DOHH2 (cell line): ENCODE measurements around the gene CPD.
A peak's percentile ranks its signal among the peaks of the same experiment; 100 is the strongest.

Experiments used
- H3F3A ChIP-seq: fragments of 200-600 bp; sonication (generic), shearing (Covaris generic); 2 replicates; pipeline ENCODE4 v1.6.0; 2016; ENCODE audit warnings: antibody characterized with exemption, mild to moderate bottlenecking; ENCODE audit not compliant: control insufficient read depth, insufficient read depth
- H3K27ac ChIP-seq: fragments of 200-600 bp; sonication (generic); 2 replicates; pipeline ENCODE4 v1.5.1; 2014; ENCODE audit warnings: low read depth, mild to moderate bottlenecking, low read length, moderate library complexity
- H3K27me3 ChIP-seq: fragments of 200-600 bp; sonication (generic); 2 replicates; pipeline ENCODE4 v1.6.1; 2014; ENCODE audit warnings: mild to moderate bottlenecking, low read length, mixed read lengths; ENCODE audit not compliant: control insufficient read depth
- H3K36me3 ChIP-seq: fragments of 200-600 bp; sonication (generic); 2 replicates; pipeline ENCODE4 v1.6.1; 2014; ENCODE audit warnings: mild to moderate bottlenecking, low read length, moderate library complexity, mixed read lengths; ENCODE audit not compliant: control insufficient read depth
- H3K4me1 ChIP-seq: fragments of 200-600 bp; sonication (generic); 2 replicates; pipeline ENCODE4 v1.6.1; 2014; ENCODE audit warnings: mild to moderate bottlenecking, low read length, mixed read lengths; ENCODE audit not compliant: control insufficient read depth
- H3K4me2 ChIP-seq: fragments of 200-600 bp; sonication (generic); 2 replicates; pipeline ENCODE4 v1.6.0; 2014; ENCODE audit warnings: mild to moderate bottlenecking, low read length, moderate library complexity
- H3K4me3 ChIP-seq: fragments of 200-600 bp; sonication (generic); 2 replicates; pipeline ENCODE4 v1.5.1; 2014; ENCODE audit warnings: mild to moderate bottlenecking, low read length, mixed read lengths
- H3K79me2 ChIP-seq: fragments of 200-600 bp; sonication (generic); 2 replicates; pipeline ENCODE4 v1.6.1; 2014; ENCODE audit warnings: mild to moderate bottlenecking, low read length, mixed read lengths; ENCODE audit not compliant: control insufficient read depth
- H3K9me2 ChIP-seq: fragments of 200-600 bp; sonication (generic); replicated peaks from 2 replicates; pipeline ENCODE4 v1.6.1; 2014; ENCODE audit warnings: mild to moderate bottlenecking, low read length, mixed read lengths; ENCODE audit not compliant: control insufficient read depth
- H3K9me3 ChIP-seq: fragments of 200-600 bp; sonication (generic); 2 replicates; pipeline ENCODE4 v1.6.1; 2014; ENCODE audit warnings: antibody characterized with exemption, low read length, mixed read lengths; ENCODE audit not compliant: control insufficient read depth, insufficient read depth
- H4K20me1 ChIP-seq: fragments of 200-600 bp; sonication (generic); 2 replicates; pipeline ENCODE4 v1.6.0; 2014; ENCODE audit warnings: low read depth, mild to moderate bottlenecking, antibody characterized with exemption, low read length, moderate library complexity; ENCODE audit not compliant: control insufficient read depth, insufficient read depth
- EZH2phosphoT487 ChIP-seq: fragments of 200-600 bp; sonication (generic); IDR thresholded peaks from 2 replicates; pipeline ENCODE4 v1.6.1; 2017; ENCODE audit warnings: borderline replicate concordance, mild to moderate bottlenecking, antibody characterized with exemption, low read length, moderate library complexity, mixed read lengths
- TF ChIP-seq, protein P1 (sequence below): fragments of 200-600 bp; sonication (generic); IDR thresholded peaks from one replicate; pipeline ENCODE4 v1.5.1; 2014; ENCODE audit warnings: antibody characterized with exemption, mild to moderate bottlenecking, low read depth, low read length; ENCODE audit not compliant: poor library complexity, severe bottlenecking

The CPD gene

GRCh38 chr17:30379903-30380381 is 1.2 kb downstream of the CPD start:
- peaks cover 29% of the 10 kb centered on the region for H3K4me1 ChIP-seq
- H3F3A ChIP-seq, result no peaks in the 10 kb centered on the region
- no peaks in the 10 kb centered on the region for H4K20me1 ChIP-seq
- no peaks in the 10 kb centered on the region for H3K9me2 ChIP-seq
- H3K36me3 ChIP-seq, result 0 out of 2 replicates have a peak, but pooled peaks cover 4% of the 10 kb centered on the region
- H3K4me3 ChIP-seq, result peak overlapping the region; percentile 83
- peaks cover 3% of the 10 kb centered on the region; the same call in 1 of the 2 replicates for H3K27me3 ChIP-seq
- peaks cover 39% of the 10 kb centered on the region for H3K79me2 ChIP-seq
- no peak overlapping the region for H3K27ac ChIP-seq
- no peaks in the 10 kb centered on the region for H3K9me3 ChIP-seq
- peak overlapping the region; percentile 94 for H3K4me2 ChIP-seq
- TF ChIP-seq, protein P1, sequence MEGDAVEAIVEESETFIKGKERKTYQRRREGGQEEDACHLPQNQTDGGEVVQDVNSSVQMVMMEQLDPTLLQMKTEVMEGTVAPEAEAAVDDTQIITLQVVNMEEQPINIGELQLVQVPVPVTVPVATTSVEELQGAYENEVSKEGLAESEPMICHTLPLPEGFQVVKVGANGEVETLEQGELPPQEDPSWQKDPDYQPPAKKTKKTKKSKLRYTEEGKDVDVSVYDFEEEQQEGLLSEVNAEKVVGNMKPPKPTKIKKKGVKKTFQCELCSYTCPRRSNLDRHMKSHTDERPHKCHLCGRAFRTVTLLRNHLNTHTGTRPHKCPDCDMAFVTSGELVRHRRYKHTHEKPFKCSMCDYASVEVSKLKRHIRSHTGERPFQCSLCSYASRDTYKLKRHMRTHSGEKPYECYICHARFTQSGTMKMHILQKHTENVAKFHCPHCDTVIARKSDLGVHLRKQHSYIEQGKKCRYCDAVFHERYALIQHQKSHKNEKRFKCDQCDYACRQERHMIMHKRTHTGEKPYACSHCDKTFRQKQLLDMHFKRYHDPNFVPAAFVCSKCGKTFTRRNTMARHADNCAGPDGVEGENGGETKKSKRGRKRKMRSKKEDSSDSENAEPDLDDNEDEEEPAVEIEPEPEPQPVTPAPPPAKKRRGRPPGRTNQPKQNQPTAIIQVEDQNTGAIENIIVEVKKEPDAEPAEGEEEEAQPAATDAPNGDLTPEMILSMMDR, result no peak
- no peak for TF ChIP-seq EZH2phosphoT487

DNA sequence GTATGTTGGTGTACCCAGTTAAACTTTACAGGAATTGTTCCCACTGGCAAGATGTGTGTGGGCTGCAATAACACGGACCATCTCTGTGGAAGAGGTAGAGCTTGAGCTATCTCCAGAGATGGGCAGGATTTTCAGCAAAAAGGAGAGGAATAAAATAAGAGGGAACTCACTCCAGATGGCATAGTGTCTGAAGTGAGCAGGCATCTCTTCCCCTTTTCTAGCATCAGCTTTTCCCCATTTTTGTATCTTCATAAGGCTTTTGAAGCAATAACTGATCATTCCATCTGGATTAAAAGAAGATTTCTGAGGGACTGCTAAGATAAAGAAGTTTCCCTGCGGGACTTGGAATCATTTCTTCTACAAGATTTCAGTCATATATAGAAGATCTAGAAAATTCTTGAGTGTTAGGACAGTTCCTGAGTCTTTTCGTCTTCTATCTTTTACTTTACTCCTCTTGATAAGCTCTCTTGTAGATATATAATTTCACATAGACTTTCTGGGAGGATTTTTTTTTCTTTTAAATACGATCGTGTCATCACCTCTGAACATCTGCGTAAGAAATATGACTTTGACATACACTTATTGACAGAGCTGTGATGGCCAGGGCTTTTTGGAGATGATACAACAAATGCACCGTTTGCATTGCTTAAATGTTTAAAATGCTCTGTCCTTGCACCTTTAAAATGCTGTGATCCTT is 2.1 kb downstream of the CPD start:
- TF ChIP-seq, protein P1, result no peak
- no peak for TF ChIP-seq EZH2phosphoT487
- H3F3A ChIP-seq, result no peaks in the 10 kb centered on the region
- H4K20me1 ChIP-seq, result no peaks in the 10 kb centered on the region
- peak overlapping the region; percentile 83 for H3K4me3 ChIP-seq
- peaks cover 29% of the 10 kb centered on the region for H3K4me1 ChIP-seq
- peak overlapping the region; percentile 94 for H3K4me2 ChIP-seq
- H3K27ac ChIP-seq, result no peak overlapping the region
- H3K9me2 ChIP-seq, result no peaks in the 10 kb centered on the region
- peaks cover 8% of the 10 kb centered on the region; the same call in 1 of the 2 replicates for H3K36me3 ChIP-seq
- peaks cover 39% of the 10 kb centered on the region for H3K79me2 ChIP-seq
- no peaks in the 10 kb centered on the region for H3K9me3 ChIP-seq
- H3K27me3 ChIP-seq, result no peaks in the 10 kb centered on the region

- Histone ChIP-seq H3K27ac (no peak overlapping the region), H3F3A (no peaks in the 10 kb centered on the region), H3K79me2 (peaks cover 39% of the 10 kb centered on the region), H4K20me1 (no peaks in the 10 kb centered on the region), H3K4me3 (peak overlapping the region; percentile 21), H3K27me3 (no peaks in the 10 kb centered on the region), H3K4me2 (peak overlapping the region; percentile 94), H3K4me1 (peaks cover 29% of the 10 kb centered on the region), H3K9me3 (no peaks in the 10 kb centered on the region), H3K36me3 (peaks cover 11% of the 10 kb centered on the region), H3K9me2 (no peaks in the 10 kb centered on the region)
- TF ChIP-seq EZH2phosphoT487, result no peak
- TF ChIP-seq, protein P1, result no peak
These were observed 2.6 kb downstream of the CPD start for GRCh38 chr17:30381340-30381659.
